RWPE2 (cell line): ENCODE results near the gene TBX10.

Experiments
- ATAC-seq: fragments of 200-7000 bp; cut with Tn5 transposase; 3 replicates; pipeline ENCODE4 v1.9.1; 2021; ENCODE audit warnings: low read depth
- DNase-seq: peaks from one replicate; pipeline ENCODE4 v3.0.0-alpha.2; 2020; ENCODE audit warnings: low spot score
- H3K27ac ChIP-seq: fragments of 450-650 bp; 2 replicates; pipeline ENCODE4 v1.5.1; 2017; ENCODE audit warnings: mild to moderate bottlenecking; ENCODE audit not compliant: poor library complexity, severe bottlenecking
- H3K27me3 ChIP-seq: fragments of 250-450 bp; sonication (Bioruptor Pico); 2 replicates; pipeline ENCODE4 v1.5.1; 2021; ENCODE audit warnings: mild to moderate bottlenecking, moderate library complexity; ENCODE audit not compliant: insufficient read depth, poor library complexity, severe bottlenecking
- H3K36me3 ChIP-seq: fragments of 250-450 bp; sonication (Bioruptor Pico); 2 replicates; pipeline ENCODE4 v1.5.1; 2020; ENCODE audit warnings: low read depth, mild to moderate bottlenecking, moderate library complexity
- H3K4me1 ChIP-seq: fragments of 250-450 bp; sonication (Bioruptor Pico); 2 replicates; pipeline ENCODE4 v1.5.1; 2021; ENCODE audit warnings: mild to moderate bottlenecking, moderate library complexity; ENCODE audit not compliant: insufficient read depth, poor library complexity, severe bottlenecking
- H3K4me3 ChIP-seq: fragments of 250-450 bp; sonication (Bioruptor Pico); 2 replicates; pipeline ENCODE4 v1.5.1; 2021; ENCODE audit warnings: mild to moderate bottlenecking, moderate library complexity; ENCODE audit not compliant: severe bottlenecking
- H3K9me3 ChIP-seq: fragments of 250-450 bp; sonication (Bioruptor Pico); 2 replicates; pipeline ENCODE4 v1.5.1; 2021; ENCODE audit warnings: mild to moderate bottlenecking, moderate library complexity; ENCODE audit not compliant: severe bottlenecking
- CTCF ChIP-seq: fragments of 450-650 bp; IDR thresholded peaks from one replicate; pipeline ENCODE4 v1.5.1; 2017; ENCODE audit warnings: mild to moderate bottlenecking, moderate library complexity; ENCODE audit not compliant: poor library complexity, severe bottlenecking

Gene TBX10

DNA sequence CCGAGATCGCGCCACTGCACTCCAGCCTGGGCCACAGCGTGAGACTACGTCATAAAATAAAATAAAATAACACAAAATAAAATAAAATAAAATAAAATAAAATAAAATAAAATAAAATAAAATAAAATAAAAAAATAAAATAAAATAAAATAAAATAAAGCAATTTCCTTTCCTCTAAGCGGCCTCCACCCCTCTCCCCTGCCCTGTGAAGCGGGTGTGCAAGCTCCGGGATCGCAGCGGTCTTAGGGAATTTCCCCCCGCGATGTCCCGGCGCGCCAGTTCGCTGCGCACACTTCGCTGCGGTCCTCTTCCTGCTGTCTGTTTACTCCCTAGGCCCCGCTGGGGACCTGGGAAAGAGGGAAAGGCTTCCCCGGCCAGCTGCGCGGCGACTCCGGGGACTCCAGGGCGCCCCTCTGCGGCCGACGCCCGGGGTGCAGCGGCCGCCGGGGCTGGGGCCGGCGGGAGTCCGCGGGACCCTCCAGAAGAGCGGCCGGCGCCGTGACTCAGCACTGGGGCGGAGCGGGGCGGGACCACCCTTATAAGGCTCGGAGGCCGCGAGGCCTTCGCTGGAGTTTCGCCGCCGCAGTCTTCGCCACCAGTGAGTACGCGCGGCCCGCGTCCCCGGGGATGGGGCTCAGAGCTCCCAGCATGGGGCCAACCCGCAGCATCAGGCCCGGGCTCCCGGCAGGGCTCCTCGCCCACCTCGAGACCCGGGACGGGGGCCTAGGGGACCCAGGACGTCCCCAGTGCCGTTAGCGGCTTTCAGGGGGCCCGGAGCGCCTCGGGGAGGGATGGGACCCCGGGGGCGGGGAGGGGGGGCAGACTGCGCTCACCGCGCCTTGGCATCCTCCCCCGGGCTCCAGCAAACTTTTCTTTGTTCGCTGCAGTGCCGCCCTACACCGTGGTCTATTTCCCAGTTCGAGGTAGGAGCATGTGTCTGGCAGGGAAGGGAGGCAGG, 56.0 kb downstream of the TBX10 start, which contains the start of gene GSTP1:
Gene GSTP1 (plus strand): TSS at position 566 of the 958 bp plus-strand sequence. CDS start 32 bp downstream, at position 598.
- Histone ChIP-seq H3K36me3 (peaks cover 36% of the 10 kb centered on the region), H3K9me3 (no peaks in the 10 kb centered on the region), H3K27ac (peak within 1 kb of the TSS; percentile 92), H3K4me3 (peak within 1 kb of the TSS; percentile 77), H3K27me3 (no peaks in the 10 kb centered on the region), H3K4me1 (peaks cover 26% of the 10 kb centered on the region)
- peak; percentile 78 for TF ChIP-seq CTCF
- peak; percentile 78 for ATAC-seq
- DNase-seq: no peak

DNA sequence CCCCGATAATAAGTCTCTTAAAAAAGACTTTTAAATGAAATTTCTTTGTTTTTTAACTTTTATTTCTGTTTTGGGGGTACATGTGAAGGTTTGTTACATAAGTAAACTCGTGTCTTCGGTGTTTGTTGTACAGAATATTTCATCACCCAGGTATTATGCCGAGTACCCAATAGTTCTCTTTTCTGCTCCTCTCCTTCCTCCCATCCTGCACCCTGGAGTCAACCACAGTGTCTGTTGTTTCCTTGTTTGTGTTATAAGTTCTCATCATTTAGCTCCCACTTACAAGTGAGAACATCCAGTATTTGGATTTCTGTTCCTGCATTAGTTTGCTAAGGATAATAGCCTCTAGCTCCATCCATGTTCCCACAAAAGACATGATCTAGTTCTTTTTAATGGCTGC, 57.6 kb downstream of the TBX10 start:
- DNase-seq (no peak), ATAC-seq (no peak)
- no peaks in the 10 kb centered on the region for H3K9me3 ChIP-seq
- H3K36me3 ChIP-seq: peaks cover 25% of the 10 kb centered on the region
- H3K4me3 ChIP-seq: no peak overlapping the region
- TF ChIP-seq CTCF: no peak
- H3K27ac ChIP-seq: peak overlapping the region; percentile 92
- no peaks in the 10 kb centered on the region for H3K27me3 ChIP-seq
- peaks cover 26% of the 10 kb centered on the region for H3K4me1 ChIP-seq

GRCh38 chr11:67581469-67581868, 58.1 kb downstream of the TBX10 start:
- no peak for ATAC-seq
- peaks cover 19% of the 10 kb centered on the region for H3K36me3 ChIP-seq
- no peak for TF ChIP-seq CTCF
- peak overlapping the region; percentile 92 for H3K27ac ChIP-seq
- H3K4me1 ChIP-seq: peaks cover 26% of the 10 kb centered on the region
- H3K27me3 ChIP-seq: no peaks in the 10 kb centered on the region
- H3K4me3 ChIP-seq: no peak overlapping the region
- H3K9me3 ChIP-seq: no peaks in the 10 kb centered on the region
- no peak for DNase-seq
